AG09319 (cell line): Measurements from ENCODE around the gene CDON.

Experiments used
- DNase-seq: peaks from one replicate; pipeline ENCODE4 v3.0.0-alpha.2; 2010; ENCODE audit warnings: low read depth; ENCODE audit errors: extremely low read depth
- CTCF ChIP-seq: IDR thresholded peaks from 2 replicates; pipeline ENCODE4 v1.5.1; 2011; ENCODE audit warnings: low read depth, mild to moderate bottlenecking, inconsistent platforms, low read length, moderate library complexity

Gene CDON

GRCh38 chr11:125950696-125951651 is 111.7 kb downstream of the CDON start:
- DNase-seq, result no peak
- TF ChIP-seq CTCF, result no peak

DNA sequence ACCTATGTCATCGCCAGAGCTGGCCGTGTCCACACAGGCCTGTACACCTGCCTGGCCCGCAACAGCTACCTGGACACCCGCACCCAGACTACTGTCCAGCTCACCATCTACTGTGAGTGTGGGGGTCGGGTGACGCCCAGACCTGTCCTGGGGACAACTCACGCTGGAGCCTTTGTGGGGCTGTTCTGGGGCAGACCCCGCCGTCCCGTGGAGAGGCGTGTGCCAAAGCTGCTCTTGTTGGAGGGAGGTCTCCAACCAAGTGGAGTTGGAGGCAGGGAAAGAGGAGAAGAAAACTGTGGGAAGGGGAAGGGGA is 112.5 kb downstream of the CDON start:
- TF ChIP-seq CTCF, result no peak
- DNase-seq, result no peak

DNA sequence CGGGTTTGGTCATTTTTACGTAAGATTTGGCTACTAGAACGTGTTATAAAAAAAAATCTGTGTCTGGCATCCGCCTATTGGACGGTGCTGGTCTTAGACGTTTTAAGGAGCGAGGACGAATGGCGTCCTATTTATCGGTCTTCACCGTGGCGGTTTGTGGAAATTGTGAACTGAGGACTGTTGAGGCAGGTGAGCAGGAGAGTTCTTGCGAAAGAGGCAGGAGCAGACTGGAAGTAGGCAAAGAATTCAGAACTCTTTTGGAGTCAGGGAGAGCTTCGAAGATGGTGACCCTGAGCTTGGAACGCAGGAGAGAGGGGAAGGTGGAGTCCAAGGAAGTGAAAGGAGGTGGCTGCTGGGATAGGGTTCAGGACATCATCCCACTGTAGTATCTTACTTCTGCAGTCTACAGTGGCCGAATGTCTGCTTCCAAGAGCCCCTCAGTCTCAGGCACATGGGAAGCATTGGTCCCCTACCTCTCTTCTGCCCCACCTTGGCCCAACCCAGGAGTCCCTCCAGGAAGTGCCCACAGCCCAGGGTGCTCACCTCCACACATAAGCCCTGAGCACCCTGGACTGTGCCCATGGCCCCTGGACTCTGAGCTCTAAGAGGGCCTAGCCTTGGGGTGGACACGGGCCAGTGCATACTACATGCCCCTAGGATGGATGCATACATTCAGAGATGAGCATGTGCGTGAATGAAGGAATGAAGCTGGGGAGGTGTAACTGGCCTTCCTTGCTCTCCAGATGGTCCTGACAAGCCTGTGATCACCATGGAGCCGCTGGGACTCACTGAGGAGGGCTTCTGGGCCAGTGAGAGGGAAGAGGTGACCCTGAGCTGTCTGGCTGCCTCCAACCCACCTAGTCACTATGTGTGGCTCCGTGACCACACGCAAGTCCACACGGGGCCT is 113.1 kb downstream of the CDON start:
- no peak for TF ChIP-seq CTCF
- DNase-seq, result no peak

GRCh38 chr11:125948278-125949051 is 114.2 kb downstream of the CDON start:
- no peak for DNase-seq
- TF ChIP-seq CTCF, result no peak

DNA sequence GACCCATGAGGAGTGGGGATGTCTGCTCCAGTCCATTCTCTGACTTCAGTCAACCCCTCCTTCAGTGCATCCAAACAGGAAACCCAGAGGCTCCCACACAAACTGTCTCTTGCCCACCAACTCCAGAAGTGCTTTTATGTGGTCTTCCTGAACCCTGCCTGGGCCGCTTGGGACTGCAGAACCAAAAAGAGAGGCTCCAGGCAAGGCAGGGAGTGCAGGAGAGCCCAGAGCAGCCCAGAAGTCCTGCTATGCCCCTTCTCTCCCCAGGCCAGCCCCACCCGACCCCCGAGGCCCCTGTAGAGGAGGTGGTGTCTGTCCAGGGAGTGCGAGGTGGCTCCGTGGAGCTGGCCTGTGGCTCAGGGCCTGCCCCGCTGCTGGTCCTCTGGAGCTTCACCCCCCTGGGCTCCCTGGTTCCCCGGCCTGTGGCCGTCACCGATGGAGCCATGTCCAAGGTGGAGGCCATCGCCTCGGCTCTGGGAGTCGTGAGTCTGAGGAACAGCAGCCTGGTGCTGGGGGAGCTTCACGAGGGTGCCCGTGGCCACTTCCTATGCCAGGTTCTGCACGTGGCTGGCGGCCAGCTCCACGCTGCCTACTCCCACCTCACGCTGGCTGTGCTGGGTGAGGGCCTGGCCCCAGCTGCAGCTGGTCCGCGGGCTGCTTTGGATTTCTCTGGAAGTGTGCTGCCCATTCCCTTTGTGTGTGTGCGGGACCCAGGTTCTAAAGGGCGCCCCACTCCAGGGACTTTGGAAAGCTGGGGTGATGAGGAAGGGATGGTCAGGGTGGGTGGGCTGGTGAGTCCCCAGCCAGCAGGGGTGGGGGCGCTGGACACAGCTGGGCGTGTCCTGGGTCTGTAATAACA is 115.0 kb downstream of the CDON start:
- DNase-seq, result no peak
- no peak for TF ChIP-seq CTCF

DNA sequence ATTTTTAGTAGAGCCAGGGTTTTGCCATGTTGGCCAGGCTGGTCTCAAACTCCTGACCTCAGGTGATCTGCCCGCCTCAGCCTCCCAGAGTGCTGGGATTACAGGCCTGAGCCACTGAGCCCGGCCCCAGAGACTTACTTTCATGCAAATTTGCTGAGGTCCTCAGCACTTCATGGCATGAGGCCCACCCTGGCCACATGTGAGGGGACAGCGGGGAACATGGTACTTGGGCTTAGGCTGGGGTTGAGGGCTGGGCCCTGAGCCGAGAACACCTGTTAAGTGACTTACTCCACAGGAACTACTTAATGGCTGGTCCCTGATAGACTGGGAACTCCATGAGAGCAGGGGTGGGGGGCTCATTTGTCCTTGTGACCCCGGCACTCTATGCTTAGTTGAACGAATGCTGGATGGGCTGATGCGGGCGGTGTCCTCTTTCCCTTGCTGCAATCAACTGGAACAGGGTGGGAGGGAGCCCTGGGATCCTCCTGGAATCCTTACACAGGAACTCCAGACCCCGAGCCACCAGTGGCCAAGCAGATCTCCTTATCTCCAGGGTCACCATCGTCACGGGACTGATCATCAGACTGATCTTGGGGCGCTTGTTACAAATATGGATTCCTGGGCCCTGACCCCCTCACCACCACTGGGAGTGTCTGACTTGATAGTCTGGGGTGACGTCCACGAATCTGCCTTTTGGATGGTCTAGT is 115.8 kb downstream of the CDON start:
- no peak for TF ChIP-seq CTCF
- DNase-seq, result no peak
